ENCODE data around the gene FAM53A. TPM values are rescaled to one million over a fixed set of nuclear protein-coding genes. Genes with fewer than 3 reads are reported as not detected.
"Not testable (repeated sequence)": the region's sequence is repeated elsewhere in the genome, so short reads cannot be mapped to it uniquely, and the experiment has no call there.

Gene FAM53A
- polyA plus RNA-seq, 1 donor = 1.4 TPM

DNA sequence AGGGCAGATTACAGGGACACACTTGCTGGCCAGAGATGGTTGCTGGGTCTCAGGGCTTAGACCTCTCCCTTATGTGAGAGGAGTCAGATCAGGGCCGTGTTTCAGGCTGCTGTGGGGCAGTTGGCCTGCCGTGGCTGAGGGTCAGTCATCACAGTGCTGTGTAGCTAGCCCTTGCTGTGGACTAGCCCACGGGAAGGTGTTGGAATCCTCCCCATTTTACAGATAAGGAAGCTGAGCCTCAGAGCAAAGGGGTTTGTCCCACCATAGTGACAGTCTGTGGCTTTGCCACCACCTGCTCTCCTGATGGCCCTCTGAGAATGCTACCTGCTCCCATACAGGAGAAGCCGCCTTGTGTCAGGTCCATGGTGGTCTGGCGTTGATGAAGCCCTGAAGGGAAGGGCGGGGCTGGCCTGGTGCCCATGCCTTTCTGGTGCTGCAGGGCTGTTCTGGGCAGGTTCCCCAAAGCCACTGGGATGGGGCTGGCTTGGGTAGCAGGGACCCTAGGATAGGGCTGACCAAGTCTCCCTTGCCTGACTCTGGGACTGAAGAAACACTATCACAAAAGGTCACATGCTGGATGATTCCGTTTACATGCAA is 2.4 kb upstream of the FAM53A start:
- DNase-seq = no peak

DNA sequence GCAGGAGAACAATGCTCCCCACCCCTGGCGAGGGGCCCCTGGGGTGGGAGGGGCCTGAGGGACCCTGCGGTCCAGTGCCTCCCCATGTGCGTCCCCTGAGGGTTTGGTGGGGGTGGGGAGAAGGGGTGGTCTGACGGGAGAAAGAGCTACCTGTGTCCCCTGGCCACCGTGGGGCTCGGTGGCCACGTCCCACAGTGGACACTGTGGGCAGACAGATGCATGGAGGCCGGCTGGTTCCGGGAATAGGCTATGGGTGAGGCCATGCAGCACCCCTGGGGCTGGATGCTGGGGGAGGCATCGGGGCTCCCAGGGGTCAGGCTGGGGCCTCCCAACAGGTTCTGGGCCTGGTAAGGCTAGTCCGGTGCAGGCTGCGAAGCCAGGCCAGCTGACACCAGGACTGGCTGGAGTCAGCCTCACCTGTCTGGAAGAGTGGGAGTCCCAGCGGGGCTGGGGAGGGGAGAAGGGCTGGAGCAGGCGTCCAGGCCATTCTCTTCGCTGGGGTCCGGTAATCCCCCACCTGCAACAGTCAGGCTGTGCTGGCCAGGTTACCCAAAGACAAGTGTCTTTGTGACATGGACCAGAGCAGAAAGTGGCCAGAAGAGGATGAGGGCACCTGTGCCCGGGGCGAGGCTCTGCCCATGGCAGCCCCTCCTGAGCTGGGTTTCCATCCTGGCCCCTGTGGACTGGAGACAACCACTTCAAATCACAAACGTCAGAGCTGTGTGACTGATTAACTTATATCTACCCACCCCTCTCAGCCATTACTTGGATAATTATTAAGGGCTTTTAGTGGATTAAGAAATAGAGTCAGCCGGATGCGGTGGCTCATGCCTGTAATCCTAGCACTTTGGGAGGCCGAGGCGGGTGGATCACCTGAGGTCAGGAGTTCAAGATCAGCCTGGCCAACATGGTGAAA is 1.4 kb upstream of the FAM53A start:
- no peak for DNase-seq

DNA sequence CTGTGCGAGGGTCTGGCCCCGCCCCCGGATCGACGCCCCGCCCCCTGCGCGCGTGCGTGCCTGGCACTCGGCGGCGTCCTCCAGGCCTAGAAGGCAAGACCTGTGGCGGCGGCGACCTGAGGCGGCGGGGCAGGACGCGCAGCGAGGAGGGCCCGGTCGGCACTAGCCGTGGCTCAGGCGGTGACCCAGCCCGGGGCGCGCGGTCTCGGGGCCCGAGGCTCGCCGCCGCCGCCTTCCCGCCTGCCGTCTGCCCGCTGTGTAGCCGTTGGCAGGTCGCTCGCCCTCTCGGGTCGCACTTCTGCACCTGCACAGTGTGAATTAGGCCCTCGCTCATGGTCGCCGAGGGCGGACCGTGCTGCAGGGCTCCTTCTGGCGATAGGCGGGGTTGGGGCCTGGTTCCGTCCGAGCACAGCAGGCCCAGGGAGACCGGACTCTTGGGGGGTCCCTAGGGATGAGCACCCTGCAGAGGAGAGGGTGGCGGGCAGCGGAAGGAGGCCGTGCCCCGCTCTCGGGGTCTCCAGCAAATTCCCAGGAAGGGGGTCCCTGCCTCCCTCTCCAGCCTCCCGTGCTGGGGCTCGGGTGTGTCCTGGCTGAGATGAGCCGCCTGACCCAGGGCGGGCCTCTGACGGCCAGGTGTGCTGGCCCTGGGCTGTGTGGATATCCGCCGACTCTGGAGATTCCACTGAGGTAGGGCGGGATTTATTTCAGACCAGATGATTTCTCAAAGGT is 557 bp upstream of the FAM53A start:
- DNase-seq = no peak

DNA sequence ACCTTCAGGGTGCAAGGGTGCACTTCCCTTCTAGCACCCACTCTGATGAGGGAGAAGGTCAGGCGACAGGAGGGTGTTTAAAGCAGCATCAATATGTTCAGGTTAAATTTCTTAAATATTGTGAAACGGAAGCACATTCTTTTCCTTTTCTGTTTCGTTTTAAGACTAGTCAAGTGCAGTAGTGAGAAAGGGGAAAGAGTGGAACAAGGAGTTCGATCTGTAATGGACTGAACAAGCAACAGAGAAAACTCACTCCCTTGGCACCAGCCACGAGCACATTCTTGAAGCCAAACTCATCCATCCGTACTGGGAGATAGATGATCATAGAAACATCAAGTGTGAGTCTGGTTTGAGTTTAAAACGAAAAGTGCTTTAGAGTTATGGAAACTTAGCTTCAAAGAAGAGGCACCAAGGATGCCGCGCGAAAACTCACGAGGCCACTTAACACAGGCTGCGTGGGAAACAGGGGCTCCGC is 815 bp downstream of the FAM53A start:
- DNase-seq = no peak

DNA sequence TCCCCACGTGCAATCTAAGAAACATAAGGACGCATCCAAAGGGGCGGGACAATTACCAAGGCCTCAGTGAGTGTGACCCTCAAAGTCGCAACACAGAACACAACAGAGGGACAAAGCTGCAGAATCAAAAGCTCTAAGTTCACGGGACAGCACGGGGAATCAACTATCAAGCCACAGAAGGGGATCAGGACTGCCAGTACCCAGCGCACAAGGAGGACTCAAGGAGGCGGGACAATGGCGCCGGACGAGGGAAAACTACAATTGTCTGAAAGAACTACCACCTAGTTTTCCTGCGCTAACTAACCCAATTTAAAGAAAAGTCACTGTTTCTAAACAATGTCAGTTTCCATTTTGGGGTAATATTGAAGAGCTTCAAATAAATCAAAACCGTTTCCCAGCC is 1.3 kb downstream of the FAM53A start:
- no peak for DNase-seq

DNA sequence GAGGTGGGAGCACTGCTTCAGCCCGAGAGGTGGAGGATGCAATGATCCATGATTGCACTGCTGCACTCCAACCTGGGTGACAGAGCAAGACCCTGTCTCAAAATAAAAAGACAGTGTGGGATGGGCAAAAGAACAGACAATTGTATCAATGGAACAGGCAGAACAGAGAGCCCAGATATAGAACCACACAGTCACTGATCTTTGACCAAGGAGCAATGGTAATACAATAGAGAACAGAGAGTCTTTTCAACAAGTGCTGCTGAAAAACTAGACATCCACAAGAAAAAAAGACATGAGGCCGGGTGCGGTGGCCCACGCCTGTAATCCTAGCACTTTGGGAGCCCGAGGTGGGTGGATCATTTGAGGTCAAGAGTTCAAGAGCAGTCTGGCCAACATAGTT is 5.9 kb downstream of the FAM53A start:
- DNase-seq = no peak

DNA sequence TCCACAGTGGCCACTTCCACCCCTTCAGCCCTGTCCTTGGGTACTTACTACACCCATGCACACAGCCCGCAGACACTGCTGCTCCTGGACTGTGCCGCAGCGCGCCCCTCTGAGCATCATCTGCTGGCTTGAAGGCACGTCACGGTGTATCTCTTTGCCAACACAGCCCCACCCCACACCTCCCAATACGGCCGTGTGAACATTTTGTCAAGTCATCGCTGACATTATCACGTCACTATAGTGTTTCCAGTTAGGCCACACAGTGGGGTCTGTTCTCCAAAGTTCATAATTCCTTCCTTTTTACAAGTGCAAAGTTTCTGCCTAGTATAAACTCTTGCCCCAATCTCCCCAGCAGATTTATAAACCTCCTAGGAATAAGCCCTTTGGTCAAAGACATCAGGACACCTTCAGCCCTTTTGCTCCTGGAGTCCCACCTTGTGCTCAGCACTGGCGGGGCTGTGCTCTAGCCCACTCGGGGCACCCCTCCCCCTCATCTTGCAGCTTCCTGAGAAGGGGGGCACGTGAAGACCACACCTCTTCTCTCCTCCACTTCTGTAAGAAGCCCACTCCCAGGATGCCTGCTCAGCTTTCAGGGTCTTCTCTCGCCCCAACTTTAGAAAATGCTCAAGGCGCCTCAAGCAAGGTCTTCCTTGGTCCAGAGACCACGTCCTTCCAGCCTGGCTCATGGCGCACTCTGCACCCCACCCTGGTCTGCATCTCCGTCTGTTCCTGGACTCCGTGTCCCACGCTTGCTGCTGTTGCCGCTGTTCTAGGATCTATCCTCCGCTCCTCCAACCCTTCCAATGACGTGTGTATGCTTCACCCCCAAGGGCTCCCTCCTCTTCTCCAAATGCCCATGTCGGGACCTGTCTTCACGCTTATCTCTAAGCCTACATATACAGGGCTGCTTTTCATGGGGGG is 7.2 kb downstream of the FAM53A start:
- no peak for DNase-seq

DNA sequence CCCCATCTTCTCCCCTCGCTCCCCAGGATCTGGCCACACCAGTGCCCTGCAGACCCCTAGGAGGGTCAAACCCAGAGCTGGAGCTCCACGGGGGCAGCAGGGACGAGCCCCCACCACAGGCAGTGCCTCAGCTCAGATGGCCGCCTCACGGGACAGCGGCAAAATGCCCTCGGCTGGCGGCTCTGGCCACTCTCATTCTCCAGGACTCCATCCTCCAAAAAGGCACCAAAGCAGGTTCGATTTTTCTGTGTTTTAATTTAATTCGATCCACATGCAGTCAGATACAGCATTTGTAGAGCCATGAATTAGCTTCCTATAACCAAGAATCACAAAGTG is 8.3 kb downstream of the FAM53A start:
- no peak for DNase-seq

DNA sequence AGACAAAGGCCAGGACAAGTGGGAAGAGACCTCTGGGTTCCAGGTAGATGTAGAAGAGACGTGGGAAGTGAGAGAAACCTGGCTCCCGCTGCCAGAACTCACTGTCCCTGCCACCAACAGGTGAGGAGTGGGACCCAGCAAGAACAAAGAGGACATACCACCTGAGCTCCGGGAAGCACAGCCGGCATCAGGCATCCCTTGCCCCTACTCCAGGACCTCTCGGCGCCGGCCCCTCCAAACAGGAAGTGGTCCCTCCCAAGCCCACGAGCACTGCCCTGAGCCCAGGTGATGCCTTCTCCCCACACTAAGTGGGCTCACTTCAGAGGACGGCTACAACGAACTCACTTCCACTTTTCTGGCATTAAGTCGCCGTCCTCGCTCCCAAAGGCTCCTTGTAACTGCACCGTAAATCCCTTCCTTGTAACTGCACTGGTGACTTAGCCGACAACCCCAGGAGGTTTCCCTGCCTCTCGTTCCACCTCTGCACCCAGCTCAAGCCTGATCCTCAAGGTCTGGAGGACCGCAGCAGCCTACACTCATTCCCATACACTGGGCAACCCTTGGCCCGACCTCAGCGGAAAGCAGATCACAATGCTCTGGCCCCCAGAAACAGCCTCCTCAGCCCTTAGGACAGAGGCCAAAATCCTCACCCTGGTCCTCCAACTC is 8.8 kb downstream of the FAM53A start:
- DNase-seq = no peak

DNA sequence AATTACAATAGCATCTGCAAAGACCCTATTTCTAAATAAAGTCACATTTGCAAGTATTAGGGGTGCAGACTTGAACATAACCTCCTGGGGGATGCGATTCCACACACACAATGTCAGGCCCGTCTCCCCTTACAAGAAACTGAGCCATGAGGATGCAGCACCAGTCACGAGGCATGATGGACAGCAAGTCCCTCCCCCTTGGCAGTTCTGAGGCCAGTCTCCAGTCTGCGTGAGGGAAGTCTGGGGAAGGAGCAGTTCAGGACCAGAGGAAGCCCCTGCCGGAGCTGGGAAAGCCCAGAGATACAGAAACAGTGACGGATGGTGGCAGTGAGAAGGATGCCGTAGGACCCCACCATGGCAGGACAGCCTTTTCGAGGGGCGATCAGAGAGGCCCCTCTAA is 9.4 kb downstream of the FAM53A start:
- DNase-seq = no peak

DNA sequence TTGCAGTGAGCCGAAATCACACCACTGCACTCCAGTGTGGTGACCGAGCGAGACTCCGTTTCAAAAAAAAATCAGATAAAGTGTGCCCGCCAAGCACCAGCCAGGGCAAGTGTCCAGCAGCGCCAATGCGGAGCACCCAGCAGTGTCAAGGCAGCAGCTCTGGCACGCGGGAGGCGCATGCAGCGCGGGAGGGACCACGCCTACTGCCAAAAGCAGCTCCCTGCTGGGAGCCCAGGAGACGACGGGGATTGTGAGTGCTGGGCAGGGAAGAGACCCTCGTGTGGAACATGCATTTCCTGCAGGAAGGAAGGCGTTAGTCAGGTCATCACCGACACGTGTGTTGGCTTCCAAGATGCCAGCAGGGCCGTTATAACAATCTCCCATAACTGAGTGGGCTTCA is 10.4 kb downstream of the FAM53A start:
- no peak for DNase-seq

DNA sequence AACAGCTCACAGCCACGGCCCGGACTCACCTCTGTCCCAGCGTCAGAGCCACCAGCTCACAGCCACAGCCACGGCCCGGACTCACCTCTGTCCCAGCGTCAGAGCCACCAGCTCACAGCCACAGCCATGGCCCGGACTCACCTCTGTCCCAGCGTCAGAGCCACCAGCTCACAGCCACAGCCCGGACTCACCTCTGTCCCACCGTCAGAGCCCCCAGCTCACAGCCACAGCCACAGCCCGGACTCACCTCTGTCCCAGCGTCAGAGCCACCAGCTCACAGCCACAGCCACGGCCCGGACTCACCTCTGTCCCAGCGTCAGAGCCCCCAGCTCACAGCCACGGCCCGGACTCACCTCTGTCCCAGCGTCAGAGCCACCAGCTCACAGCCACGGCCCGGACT is 13.1 kb downstream of the FAM53A start:
- not testable (repeated sequence) for DNase-seq

DNA sequence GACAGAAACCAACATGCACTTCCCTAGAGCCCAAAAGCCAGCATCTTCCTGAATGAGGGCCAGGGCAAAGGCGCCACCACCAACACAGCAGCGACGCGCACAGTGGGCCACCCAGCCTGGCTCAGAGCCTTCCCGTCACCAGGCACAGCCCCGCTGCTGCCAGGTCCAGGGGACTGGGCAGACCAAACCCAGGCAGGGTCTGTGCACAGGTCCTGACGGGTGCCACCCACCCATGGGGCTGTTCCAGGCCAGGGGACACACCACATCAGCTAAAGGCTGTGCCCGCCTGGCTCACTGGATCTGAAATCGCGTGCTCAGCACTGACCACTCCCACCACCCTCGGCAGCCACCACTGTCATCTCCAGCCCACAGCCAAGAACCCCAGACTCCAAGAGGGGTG is 13.8 kb downstream of the FAM53A start:
- no peak for DNase-seq

DNA sequence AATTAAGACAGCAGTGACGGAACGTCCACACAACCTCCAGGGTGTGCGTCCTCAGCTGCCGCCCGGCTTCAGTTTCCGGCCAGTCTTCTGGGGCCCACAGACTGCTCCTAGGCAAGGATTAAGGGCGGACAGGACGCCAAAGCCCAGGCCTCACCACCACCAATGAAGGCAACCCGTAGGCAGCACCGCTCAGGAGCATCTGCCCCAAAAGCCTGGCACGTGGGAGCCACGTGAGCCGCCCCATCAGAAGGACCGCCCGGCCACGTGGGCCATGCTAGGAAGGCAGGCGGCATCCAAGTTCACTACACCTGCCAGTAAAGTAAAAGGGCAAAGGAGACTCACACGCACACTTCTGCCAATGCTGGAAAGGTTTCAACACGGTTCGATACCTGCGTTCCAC is 14.3 kb downstream of the FAM53A start:
- DNase-seq = no peak

DNA sequence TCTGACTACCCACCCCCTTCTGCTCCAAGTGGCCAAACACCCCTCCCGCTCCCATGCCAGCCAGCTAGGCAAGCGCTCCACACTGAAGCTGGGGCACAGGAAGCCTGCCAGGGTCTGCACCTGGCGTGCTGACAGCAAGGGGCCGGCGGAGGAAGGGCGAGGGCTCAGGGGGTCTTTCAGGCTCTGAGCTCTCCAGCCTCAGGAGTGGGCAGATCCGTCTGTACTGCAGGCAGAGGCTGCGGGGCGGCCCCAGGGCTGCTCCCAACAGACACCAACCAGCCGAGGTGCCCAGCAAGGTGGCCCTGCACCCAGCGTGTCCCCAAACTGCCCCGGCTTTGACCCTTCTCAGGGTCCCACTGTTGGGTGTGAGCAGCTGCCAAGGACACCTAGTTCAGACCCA is 14.8 kb downstream of the FAM53A start:
- no peak for DNase-seq

DNA sequence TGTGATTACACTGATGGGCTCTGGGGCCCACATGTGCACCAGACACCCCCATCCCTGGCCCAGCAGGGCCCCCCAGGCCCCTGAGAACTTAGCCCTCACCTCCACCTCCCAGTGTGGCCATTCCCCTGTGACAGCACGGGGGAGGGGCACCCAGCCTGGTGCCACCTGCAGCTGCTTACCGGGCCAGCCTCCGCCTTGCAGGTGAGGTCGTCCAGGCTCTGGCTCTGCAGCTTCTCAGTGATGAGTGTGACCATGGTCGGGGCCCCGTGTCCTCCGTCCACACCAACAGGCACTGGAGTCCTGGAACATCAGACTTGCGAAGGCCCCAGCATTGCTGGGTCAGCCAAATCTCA is 15.6 kb downstream of the FAM53A start:
- no peak for DNase-seq

DNA sequence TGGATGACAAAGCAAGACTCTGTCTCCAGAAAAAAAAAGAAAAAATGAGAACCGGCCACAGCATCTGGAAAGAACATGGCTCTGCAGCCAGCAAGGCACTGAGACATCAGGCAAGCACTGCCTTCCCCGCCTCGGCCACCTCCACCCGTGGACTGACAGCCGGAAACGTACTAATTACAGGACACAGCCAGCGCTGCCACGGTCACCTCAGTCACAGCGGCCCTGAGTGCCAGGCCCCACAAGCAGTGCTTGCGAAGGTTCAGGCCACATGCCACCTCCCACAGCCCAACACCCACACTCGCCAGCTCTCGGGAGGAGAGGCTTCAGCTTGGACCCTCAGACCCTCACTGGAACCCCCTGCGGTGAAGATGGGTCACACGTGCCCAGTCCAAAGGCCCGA is 16.8 kb downstream of the FAM53A start:
- no peak for DNase-seq

DNA sequence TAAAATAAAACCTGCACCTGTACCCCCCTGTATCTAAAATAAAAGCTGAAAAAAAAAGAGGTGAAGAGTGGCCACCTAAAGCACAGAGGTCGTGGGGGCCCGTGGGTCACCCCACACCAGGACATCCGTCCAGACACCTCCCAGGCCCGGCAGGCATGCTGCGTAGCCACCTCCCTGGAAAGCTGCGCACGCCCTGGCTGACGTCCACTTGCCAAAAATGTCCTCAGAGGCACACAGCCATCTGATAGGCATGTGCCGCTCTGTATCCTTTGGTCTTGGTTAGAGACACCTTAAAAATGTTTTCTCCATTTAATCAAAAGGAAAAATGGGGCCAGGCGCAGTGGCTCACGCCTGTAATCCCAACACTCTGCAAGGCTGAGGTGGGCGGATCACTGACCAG is 17.7 kb downstream of the FAM53A start:
- no peak for DNase-seq

DNA sequence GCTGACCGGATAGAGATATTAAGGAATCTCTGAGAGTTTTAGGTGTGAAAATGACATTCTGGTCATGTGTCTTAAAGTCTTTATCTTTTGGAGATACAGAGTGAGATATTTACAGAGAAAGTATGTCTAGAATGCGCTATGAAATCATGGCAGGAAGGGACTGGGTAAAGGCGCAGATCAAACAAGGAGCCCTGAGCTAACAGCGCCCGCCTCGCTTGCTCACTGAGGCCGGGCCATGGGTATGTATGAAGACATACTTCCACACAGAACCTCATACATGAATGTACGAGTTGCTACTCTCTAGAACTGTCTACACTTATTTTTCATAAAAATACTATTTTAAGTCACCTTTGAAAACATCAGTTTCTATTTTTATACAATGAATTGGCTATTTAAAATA is 20.0 kb downstream of the FAM53A start:
- no peak for DNase-seq

DNA sequence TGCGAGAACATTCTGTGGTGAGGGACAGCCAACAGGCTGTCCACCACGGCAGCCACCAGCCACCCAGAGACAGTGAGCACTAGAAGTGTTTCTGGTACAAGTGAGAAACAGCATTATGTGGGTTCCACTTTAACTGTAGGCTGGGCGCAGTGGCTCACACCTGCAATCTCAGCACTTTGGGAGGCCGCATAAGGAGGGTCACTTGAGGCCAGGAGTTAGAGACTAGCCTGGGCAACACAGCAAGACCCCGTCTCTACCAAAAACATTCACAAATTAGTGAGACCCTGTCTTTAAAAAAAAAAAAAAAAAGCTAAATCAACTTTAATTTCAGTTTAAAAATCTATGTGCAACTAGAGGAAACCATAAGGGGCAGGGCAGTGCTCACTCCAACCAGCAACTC is 20.6 kb downstream of the FAM53A start:
- no peak for DNase-seq

DNA sequence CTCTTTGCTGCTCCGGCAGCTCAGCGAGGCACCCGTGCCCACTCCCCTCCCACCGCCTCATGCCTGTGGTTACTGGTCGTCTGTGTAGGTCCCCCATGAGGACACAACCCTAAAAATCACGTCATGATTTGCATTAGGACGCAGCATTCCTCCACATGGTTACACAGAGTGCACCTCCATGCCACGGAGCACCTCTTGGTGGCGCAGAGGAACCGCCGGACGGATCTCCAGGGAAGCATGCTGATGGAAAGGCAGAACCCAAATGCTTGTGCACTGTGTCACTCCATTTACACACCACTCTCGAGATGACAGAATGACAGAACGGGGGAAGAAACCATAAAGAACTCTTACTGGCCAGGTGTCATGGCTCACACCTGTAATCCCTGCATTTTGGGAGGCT is 22.4 kb downstream of the FAM53A start:
- no peak for DNase-seq
